Neural progenitor cell (in vitro differentiated cells): ENCODE measurements around the gene NDUFV1. TPM values are rescaled to one million over a fixed set of nuclear protein-coding genes. Genes with fewer than 3 reads are reported as not detected.

Source experiments
- DNase-seq: peaks from one replicate; pipeline ENCODE4 v3.0.0-alpha.2; 2016; ENCODE audit warnings: low spot score
- H2AFZ ChIP-seq: fragments of 200-600 bp; sonication (generic); replicated peaks from 2 replicates; pipeline ENCODE4 v1.6.1; 2016; ENCODE audit warnings: antibody characterized with exemption
- H3F3A ChIP-seq: fragments of 200-600 bp; sonication (generic); 2 replicates; pipeline ENCODE4 v1.6.1; 2016; ENCODE audit warnings: antibody characterized with exemption, low read depth
- H3K27ac ChIP-seq: fragments of 200-600 bp; sonication (generic); 2 replicates; pipeline ENCODE4 v1.5.1; 2016; ENCODE audit warnings: mild to moderate bottlenecking
- H3K27me3 ChIP-seq: fragments of 200-600 bp; sonication (generic); 2 replicates; pipeline ENCODE4 v1.6.1; 2016; ENCODE audit warnings: mild to moderate bottlenecking, moderate library complexity
- H3K36me3 ChIP-seq: fragments of 200-600 bp; sonication (generic); 2 replicates; pipeline ENCODE4 v1.5.1; 2016
- H3K4me1 ChIP-seq: fragments of 200-600 bp; sonication (generic); 2 replicates; pipeline ENCODE4 v1.6.1; 2016; ENCODE audit warnings: mixed run types
- H3K4me2 ChIP-seq: fragments of 200-600 bp; sonication (generic); 2 replicates; pipeline ENCODE4 v1.6.1; 2016
- H3K4me3 ChIP-seq: fragments of 200-600 bp; sonication (generic); 2 replicates; pipeline ENCODE4 v1.5.1; 2016
- H3K79me2 ChIP-seq: fragments of 200-600 bp; sonication (generic); 2 replicates; pipeline ENCODE4 v1.6.1; 2016; ENCODE audit warnings: low read depth
- H3K9ac ChIP-seq: fragments of 200-600 bp; sonication (generic); 2 replicates; pipeline ENCODE4 v1.6.1; 2016
- H3K9me3 ChIP-seq: fragments of 200-600 bp; sonication (generic); 2 replicates; pipeline ENCODE4 v1.5.1; 2016; ENCODE audit warnings: low read depth
- H4K20me1 ChIP-seq: fragments of 200-600 bp; sonication (generic); 2 replicates; pipeline ENCODE4 v1.6.1; 2016; ENCODE audit warnings: low read depth
- H3K27ac Mint-ChIP-seq: 3 replicates; pipeline ENCODE4 v1.8.0; 2021; ENCODE audit warnings: mixed read lengths
- H3K27me3 Mint-ChIP-seq: 2 replicates; pipeline ENCODE4 v1.8.0; 2022; ENCODE audit warnings: low read depth, mild to moderate bottlenecking, inconsistent platforms, moderate library complexity, mixed read lengths; ENCODE audit not compliant: insufficient read depth
- H3K36me3 Mint-ChIP-seq: 3 replicates; pipeline ENCODE4 v1.8.0; 2021; ENCODE audit warnings: mixed read lengths
- H3K4me1 Mint-ChIP-seq: 3 replicates; pipeline ENCODE4 v1.8.0; 2021; ENCODE audit warnings: mixed read lengths
- H3K4me3 Mint-ChIP-seq: 3 replicates; pipeline ENCODE4 v1.8.0; 2021; ENCODE audit warnings: mild to moderate bottlenecking, moderate library complexity, mixed read lengths
- H3K9me3 Mint-ChIP-seq: 3 replicates; pipeline ENCODE4 v1.8.0; 2020; ENCODE audit warnings: mixed read lengths
- CTCF ChIP-seq: fragments of 200-600 bp; sonication (generic); IDR thresholded peaks from 2 replicates; pipeline ENCODE4 v1.5.1; 2017; ENCODE audit warnings: antibody characterized with exemption, mild to moderate bottlenecking
- EZH2 ChIP-seq: fragments of 200-600 bp; sonication (generic); IDR thresholded peaks from 2 replicates; pipeline ENCODE4 v1.6.1; 2017; ENCODE audit warnings: antibody characterized with exemption, mild to moderate bottlenecking, moderate library complexity
- EZH2phosphoT487 ChIP-seq: fragments of 200-600 bp; sonication (generic); IDR thresholded peaks from 2 replicates; pipeline ENCODE4 v1.6.1; 2017; ENCODE audit warnings: antibody characterized with exemption
- total RNA-seq: library from RNA; depleted of rRNA; stranded (reverse); fragments of >200 nt; gene quantifications from 2 replicates; pipeline ENCODE4 v1.2.3, GENCODE V29; 2015; ENCODE audit warnings: low replicate concordance

The NDUFV1 gene
- total RNA-seq, 1 donor from 2014 or later: 71.0 TPM

- Histone ChIP-seq H3K36me3 (no peaks in the 10 kb centered on the region), H4K20me1 (no peaks in the 10 kb centered on the region), H3F3A (peaks cover 22% of the 10 kb centered on the region), H3K27ac (no peak overlapping the region), H3K4me3 (no peak overlapping the region), H3K79me2 (peaks cover 10% of the 10 kb centered on the region), H3K4me2 (no peak overlapping the region), H3K27me3 (peaks cover 16% of the 10 kb centered on the region), H3K9me3 (no peaks in the 10 kb centered on the region), H2AFZ (no peak overlapping the region), H3K9ac (no peak overlapping the region), H3K4me1 (peaks cover 22% of the 10 kb centered on the region)
- Mint-ChIP-seq H3K36me3 (peaks cover 5% of the 10 kb centered on the region), H3K9me3 (no peaks in the 10 kb centered on the region), H3K4me1 (peaks cover 32% of the 10 kb centered on the region), H3K27ac (no peak overlapping the region), H3K4me3 (peak overlapping the region; percentile 97), H3K27me3 (peaks cover 13% of the 10 kb centered on the region)
- TF ChIP-seq EZH2: no peak
- no peak for TF ChIP-seq CTCF
- TF ChIP-seq EZH2phosphoT487: no peak
- DNase-seq: no peak
Observed at GRCh38 chr11:67608486-67608885, 1.8 kb downstream of the NDUFV1 start.

GRCh38 chr11:67609316-67609715, 2.6 kb downstream of the NDUFV1 start:
- no peaks in the 10 kb centered on the region for H3K9me3 Mint-ChIP-seq
- H3K4me1 ChIP-seq: peaks cover 25% of the 10 kb centered on the region
- no peaks in the 10 kb centered on the region for H3K36me3 ChIP-seq

GRCh38 chr11:67610302-67610868, 3.6 kb downstream of the NDUFV1 start:
- no peak for DNase-seq
- Mint-ChIP-seq H3K4me3 (peak overlapping the region; percentile 50), H3K27ac (no peak overlapping the region), H3K4me1 (peaks cover 25% of the 10 kb centered on the region), H3K27me3 (peaks cover 5% of the 10 kb centered on the region), H3K36me3 (peaks cover 5% of the 10 kb centered on the region), H3K9me3 (no peaks in the 10 kb centered on the region)
- TF ChIP-seq EZH2phosphoT487 (no peak), CTCF (no peak), EZH2 (no peak)
- Histone ChIP-seq H3K27me3 (peaks cover 9% of the 10 kb centered on the region), H3K27ac (no peak overlapping the region), H3K4me1 (peaks cover 18% of the 10 kb centered on the region), H3F3A (peaks cover 12% of the 10 kb centered on the region), H3K9ac (no peak overlapping the region), H2AFZ (no peak overlapping the region), H3K4me3 (no peak overlapping the region), H3K9me3 (no peaks in the 10 kb centered on the region), H4K20me1 (no peaks in the 10 kb centered on the region), H3K36me3 (no peaks in the 10 kb centered on the region), H3K79me2 (peaks cover 10% of the 10 kb centered on the region), H3K4me2 (no peak overlapping the region)

More at GRCh38 chr11:67609316-67609715, 2.6 kb downstream of the NDUFV1 start:
- Histone ChIP-seq H3K9ac (no peak overlapping the region), H4K20me1 (no peaks in the 10 kb centered on the region), H3K27me3 (peaks cover 14% of the 10 kb centered on the region), H3K9me3 (no peaks in the 10 kb centered on the region), H3K4me2 (no peak overlapping the region), H3K27ac (no peak overlapping the region), H2AFZ (no peak overlapping the region), H3F3A (peaks cover 20% of the 10 kb centered on the region), H3K4me3 (no peak overlapping the region), H3K79me2 (peaks cover 10% of the 10 kb centered on the region)
- H3K27me3 Mint-ChIP-seq: peaks cover 11% of the 10 kb centered on the region
- peaks cover 29% of the 10 kb centered on the region for H3K4me1 Mint-ChIP-seq
- no peak overlapping the region for H3K27ac Mint-ChIP-seq
- peaks cover 5% of the 10 kb centered on the region for H3K36me3 Mint-ChIP-seq
- peak overlapping the region; percentile 64 for H3K4me3 Mint-ChIP-seq
- DNase-seq: no peak
- TF ChIP-seq CTCF (no peak), EZH2 (no peak), EZH2phosphoT487 (no peak)
